Fibroblast of skin of scalp (primary cell): ENCODE data around the gene SLC2A1. TPM values are rescaled to one million over a fixed set of nuclear protein-coding genes. Genes with fewer than 3 reads are reported as not detected.

Experiments
- DNase-seq: peaks from one replicate; pipeline ENCODE4 v3.0.0-alpha.2; 2013
- polyA plus RNA-seq, 2 experiments: library from polyadenylated mRNA; unstranded; fragments of 120-200 nt; gene quantifications; one replicate each; pipeline ENCODE4 v1.2.1, GENCODE V29; 2013; ENCODE audit not compliant: insufficient read length in 2 of 2

The SLC2A1 gene
- polyA plus RNA-seq (2013, experiment 1 of 2; ENCODE audit: insufficient read length) = 213 TPM
- 203 TPM for polyA plus RNA-seq (2013, experiment 2 of 2; ENCODE audit: insufficient read length)

DNA sequence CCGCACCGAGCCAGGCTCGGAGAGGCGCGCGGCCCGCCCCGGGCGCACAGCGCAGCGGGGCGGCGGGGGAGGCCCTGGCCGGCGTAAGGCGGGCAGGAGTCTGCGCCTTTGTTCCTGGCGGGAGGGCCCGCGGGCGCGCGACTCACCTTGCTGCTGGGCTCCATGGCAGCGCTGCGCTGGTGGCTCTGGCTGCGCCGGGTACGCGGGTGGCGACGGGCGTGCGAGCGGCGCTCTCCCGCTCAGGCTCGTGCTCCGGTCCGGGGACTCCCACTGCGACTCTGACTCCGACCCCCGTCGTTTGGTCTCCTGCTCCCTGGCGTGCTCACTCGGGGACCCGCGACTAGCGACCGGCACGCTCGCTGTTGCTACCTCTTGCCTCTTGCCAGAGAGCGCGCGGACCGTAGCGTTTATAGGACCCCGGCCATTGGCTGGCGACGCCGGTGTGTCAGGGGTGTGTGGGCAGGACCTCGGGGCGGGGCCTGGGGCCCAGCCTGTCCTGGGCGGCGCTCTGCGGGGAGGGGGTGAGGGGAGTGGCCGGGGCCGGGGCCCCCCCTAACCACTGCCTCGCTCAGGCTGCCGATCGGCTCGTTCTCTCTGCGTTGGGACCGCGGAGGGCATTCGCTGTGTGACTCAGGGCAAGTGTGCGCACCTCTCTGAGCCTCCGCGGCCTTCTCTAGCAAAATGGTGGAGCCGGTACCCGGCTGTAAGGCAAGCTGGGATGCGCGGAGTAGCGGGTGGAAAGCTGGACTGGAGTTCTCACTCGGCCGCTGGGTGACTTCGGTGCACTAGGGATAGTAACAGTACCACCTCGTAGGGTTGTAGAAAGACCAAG is at the start of gene SLC2A1:
Gene SLC2A1 (minus strand): TSS at position 381 of the 832 bp plus-strand sequence. CDS start 217 bp downstream, at position 164.
- peak; percentile 97 for DNase-seq

DNA sequence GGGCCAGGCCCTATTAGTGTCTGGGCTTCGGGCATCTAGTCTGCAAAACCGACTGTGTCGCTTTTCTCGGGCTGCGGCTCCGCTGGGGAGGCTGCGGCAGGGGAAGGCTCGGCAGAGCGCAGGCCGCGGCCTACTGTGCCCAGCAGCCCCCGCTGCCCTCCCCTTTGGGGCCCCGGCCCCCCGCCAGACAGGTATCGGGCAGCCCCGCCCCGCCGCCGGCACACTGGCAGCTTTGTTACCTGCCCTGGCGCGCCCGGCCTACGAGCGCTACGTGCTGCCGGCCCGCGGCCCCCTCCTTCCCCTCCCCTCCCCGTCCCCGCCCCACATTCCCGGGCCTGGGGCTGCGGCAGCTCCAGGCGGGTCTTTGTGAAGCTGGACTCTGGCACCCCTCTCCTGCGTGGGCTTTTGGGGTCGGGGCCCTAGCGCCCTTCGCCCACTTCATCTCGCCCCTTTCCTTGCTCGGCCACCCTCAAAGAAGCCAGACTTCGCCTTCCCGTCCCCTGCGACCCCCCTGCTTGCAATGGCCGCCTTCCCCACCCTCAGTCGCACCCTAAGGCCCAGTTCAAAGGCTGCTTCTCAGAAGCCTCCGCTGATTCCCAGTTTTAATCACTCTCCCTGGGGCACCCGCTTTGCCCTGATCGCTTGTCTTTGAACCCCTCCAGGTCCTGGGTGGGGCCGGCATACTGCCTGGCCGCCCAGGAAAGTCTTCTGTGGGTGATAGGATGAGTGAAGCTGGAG is 48.9 kb upstream of the SLC2A1 start:
- no peak for DNase-seq

DNA sequence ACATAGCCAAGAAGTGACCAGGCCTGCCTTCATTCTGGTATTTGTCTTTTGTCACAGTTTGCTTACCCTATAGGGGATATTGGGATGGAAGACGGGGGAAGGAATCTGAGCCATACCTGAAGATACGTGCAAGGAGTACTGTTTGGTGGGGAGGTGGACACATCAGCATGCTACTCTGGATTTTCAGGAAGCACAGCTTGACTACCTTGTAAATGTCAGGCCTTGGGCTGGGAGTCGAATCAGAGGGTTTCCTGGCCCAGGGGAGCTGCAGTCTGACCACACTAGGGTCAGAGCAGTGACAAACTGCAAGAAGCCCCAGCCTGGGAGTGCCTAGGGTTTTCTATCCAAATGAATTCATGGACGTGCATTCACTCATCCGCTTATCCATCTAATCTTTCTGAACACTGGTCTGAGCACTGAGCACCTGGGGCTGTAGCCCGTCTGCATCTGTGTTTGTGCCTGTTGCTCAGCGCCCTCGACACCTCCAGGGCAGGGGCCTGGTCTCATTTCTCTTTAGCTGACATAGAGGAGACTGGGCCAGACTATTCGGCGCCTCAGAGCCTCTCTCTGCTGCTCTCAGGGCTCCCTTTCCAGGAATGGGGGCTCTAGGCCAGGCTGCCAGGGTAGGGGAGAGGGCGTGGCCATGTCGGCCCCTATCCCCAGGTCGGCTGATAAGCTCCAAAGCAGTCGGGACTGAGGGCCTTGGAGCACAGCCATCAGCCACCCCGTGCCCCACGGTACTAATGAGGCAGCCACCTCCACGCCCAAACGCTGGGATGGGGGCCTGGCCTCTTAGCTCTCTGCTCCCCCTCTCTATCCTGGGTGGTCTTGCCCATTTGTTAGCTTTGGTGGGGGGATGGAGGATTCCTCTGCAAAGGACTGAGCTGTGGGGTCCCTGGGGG is 47.0 kb upstream of the SLC2A1 start:
- DNase-seq = no peak

DNA sequence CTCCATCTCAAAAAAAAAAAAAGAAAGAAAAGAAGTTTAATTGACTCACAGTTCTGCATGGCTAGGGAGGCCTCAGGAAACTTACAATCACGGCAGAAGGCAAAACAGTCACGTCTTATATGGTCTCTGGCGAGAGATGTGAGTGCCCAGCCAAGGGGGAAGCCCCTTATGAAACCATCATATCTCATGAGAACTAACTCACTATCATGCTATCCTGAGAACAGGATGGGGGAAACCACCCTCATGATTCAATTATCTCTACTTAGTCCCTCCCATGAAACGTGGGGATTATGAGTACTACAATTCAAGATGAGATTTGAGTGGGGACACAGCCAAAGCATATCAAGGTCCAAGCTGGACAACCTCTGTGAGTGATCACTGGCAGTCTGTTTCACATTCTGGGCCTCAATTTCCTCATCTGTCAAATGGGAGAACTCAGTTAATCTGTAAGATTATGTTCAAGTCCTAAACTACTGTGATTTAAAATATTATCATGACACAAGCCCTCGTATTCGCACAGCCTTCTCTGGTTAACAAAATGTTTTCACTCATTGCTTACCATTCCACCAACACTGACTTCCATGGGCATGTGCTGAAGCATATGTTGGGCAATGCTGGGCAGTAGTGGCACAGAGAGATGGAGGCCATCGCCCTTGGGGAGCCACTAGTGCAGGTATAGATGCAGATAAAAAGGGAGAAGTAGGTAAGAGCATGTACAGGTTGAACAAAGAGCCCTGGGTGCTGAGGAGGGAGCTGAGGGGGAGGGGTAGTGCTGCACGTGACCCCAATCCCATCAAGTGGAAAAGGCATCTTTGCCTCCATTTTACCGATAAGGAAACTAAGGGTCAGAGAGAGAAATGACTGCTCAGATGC is 46.2 kb upstream of the SLC2A1 start:
- DNase-seq = no peak

DNA sequence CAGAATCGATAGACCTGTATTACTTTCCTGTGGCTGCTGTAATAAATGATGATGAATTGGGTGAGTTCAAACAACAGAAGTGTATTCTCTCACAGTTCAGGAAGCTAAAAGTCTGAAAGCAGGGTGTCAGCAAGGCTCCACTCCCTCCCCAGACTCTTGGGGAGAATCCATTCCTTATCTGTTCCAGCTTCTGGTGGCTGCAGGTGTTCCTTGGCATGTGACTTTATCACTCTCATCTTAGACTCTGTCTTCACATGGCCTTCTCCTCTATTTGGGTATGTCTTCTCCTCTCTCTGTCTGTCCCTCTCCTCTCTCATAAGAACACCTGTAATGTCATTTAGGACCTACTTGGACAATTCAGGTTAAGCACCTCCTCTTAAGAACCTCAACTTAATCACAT is 44.1 kb upstream of the SLC2A1 start:
- no peak for DNase-seq

DNA sequence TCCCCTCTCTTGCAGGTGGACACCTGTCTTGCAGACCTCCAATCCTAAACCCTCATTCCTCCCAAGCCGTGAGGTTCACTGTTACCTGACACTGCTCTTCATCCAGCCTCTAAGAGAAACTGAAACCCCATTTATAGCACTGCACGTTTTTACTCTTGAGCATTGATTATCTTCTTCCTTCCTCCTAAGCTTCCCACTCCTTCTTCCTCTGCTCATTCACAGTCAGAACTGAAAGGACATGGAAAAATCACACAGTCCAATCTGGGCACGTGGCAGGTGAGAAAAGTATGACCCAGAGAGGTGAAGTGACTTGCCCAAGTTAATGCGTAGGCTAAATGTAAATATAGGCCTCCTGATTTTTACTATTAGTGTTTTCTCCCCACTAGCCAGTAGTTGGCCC is 43.4 kb upstream of the SLC2A1 start:
- DNase-seq = no peak

DNA sequence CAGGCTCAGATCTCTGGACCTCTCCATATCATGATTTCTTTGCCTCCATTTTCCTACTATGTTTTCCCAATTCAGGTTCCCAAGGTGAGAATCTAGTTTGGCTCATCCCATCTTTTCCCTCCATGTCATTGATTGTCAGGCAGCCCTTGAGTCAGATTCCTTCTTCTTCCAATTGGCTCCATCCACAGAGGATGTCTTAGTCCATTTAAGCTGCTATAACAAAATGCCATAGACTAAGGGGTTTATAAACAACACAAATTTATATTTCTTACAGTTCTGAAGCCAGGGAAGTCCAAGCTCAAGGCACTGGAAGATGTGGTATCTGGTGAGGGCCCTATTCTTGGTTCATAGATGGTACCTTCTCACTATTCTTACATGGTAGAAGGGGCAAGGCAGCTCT is 42.8 kb upstream of the SLC2A1 start:
- no peak for DNase-seq

DNA sequence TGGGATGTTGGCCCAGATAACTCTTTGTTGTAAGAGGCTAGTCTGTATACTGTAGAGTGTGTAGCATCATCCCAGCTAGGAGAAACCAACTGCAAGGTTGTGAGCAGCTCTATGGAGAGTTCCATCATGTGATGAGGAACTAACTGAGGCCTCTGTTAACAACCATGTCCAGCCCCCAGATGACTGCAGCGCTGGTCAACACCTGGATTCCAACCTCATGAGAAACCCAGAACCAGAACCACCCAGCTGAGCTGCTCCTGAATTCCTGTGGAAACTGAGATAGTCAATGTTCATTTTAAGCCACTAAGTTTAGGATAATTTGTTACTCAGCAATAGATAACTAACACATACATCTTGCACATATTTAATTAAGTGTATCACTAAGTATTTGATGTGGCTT is 41.6 kb upstream of the SLC2A1 start:
- no peak for DNase-seq

DNA sequence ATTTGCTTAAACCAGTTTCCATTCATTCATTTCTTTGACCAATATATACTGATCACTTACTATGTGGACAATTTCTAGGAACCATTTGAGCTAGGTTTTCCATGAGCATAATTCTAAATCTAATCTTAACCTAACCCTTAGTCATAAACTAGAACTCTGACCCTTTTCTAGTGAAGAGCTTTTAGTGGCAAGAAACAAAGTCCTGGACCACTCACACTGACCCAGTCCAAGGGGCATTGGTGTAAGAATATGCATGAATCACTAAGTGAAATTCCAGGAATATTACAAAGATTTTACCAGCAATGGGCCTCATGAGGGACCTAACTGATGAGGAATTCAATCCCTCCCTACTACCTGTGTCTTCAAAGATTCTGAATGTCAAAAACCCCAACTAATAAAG is 40.6 kb upstream of the SLC2A1 start:
- DNase-seq = peak; percentile 26

DNA sequence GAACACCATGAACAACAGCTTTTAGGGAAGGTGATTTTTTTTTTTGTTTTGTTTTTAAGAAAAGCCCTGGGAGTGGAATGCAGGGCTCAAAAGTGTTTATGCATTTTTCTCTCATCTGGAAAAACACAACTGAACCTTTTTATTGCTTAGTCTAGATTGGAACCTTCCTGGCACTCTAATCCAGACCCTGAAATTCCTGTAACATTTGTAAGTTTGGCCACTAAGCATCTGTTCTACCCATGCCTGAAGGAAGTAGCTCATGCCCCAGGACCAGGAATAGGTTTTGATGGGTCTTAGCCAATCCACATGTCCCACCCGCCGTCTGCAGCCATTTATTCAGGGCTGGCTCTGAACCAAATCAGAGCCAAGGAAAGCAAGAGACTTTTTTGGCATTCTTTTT is 39.7 kb upstream of the SLC2A1 start:
- DNase-seq = peak; percentile 30

DNA sequence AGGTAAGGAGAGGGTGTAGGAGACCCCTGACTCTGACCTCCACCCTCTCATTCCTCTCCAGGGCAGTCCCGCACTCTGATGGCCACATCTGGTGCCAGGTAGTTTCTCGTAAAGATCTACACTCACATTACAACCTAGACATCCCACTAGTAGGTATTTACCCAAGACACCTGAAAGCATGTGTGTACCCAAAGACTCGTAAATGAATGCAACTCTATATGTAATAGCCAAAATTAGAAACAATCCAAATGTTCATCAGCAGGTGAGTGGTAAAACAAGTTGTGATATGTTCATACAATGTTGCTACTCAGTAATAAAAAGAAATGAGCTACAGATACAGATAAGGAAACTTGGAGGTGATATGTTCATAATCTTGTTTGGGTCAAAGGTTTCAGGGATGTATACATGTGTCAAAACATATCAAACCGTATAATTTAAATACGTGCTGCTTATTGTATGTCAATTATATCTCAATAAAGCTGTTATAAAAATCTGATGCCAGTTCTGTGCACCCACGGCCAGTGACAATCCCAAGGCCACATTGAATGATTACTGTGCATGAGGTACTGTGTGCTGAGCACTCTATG is 37.8 kb upstream of the SLC2A1 start:
- no peak for DNase-seq

DNA sequence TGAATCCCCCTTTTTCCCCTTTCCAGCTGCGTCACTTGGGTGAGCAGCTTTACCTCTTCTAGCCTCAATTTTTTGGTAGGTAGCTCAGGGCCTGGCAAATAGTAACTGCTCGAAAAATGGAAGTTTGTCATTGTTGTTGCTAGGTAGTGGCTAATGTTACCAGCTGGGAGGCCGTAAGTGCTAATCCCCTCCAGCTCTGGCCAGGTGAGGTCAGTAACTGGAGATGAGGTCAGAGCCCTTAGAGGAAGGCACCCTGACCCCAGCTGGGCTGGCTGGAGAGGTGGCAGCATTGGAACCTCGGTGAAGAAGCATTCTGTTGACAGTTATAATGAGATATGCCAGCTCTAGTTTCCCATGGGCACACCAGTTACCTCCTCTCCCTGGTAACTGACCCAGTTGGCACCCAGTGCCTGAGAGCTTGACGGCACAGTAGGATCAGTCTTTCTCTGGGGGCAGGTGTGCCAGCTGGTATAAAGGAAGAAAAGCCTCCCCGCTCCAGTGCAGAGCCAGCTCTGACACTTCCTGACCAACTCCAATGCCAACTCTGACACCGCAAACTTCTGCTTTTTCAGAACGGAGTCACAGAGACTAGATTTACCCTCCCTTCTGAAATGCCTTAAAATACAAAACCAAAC is 35.0 kb upstream of the SLC2A1 start:
- DNase-seq = no peak

DNA sequence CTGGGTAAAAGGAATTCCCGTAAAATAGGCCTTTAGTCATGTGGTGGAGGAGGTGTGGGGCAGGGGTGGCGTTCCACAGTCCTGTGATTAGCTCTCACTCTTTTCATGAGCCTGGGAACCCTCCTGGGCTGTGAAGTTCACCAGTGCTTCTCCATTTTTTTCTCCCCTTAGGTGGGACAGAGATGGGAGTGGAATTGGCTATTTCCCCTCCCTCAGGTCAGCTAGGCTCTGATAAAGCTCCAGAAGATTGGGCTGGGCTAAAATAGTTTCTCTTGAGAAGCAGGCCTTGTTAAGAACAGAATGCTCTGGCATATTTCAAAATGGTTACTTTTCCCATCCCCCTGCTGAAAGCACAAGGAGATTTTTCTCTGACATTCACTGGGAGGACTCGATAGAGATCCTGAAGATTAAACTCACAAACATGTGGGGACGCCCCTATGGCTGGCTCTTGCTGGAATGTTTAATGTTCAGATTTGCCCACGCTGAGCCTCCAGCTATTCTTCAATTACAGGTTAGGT is 33.4 kb upstream of the SLC2A1 start:
- no peak for DNase-seq

DNA sequence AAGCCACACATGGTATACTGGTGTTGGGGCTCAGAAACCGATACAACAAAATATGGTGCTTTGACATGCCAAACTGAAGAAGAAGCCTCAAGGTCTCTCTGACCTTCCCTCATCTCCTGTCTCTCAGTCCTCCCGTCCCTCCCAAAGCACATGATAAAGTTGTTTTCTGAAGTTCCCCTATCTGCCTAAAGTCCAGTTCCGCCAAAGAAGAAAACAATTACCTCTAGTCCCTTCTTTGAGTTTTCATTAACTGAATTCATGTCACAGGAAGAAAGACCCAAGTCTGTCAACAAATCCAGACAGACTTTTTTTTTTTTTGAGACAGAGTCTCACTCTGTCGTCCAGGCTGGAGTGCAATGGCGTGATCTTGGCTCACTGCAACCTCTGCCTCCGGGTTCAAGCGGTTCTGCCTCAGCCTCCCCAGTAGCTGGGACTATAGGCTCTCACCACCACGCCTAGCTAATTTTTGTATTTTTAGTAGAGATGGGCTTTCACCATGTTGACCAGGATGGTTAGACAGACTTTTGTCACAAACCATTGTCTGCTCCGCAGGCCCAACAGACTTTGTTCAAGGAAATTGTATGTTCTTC is 32.2 kb upstream of the SLC2A1 start:
- DNase-seq = no peak

DNA sequence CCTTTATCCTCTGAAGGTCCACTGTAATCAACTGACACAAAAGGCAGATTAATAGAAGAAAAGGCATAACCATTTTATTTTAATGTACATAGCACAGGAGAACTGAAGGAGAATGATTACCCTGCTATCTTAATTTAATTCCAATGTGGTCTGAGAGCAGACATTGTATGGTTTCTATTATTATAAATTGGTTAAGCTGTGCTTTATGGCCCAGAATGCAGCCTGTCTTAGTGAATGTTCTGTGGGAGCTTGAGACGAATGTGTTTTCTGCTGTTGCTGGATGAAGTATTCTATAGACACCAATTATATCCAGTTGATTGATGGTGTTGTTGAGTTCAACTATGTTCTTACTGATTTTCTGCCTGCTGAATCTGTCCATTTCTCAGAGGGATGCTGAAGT is 25.0 kb upstream of the SLC2A1 start:
- no peak for DNase-seq

DNA sequence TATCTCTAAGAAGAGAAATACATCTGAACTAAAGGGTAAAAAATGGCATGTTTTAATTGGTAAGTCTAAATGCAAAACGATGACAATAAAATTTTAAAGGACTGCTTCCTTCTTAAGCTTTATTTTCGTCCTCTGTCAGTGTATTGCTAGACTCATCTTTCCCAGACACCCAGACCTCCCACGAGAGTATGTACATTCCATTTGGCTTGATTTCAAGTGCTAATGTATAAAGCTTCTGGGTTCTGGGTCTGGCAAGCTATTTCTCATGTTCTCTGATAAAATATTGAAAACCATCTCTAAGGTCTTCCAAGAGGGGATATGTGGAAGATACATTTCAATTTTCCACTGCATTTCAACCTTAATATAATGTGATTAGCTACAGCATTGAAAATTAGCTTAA is 24.6 kb upstream of the SLC2A1 start:
- DNase-seq = peak; percentile 50

DNA sequence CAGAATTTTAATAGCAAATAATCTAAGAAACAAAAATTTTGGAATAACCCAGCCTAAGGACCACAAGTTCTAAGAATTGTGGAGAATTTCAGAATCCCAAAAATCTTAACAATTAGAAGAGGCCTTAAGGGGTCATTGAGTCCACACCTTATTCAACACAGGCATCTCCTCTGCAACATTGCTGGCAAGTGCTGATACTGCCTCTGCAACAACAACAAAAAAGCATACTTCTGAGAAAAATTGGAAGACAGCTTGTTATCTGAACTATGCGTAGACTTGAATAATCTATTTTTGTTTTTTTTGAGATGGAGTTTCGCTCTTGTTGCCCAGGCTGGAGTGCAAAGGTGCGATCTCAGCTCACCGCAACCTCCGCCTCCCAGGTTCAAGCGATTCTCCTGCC is 24.0 kb upstream of the SLC2A1 start:
- DNase-seq = no peak

DNA sequence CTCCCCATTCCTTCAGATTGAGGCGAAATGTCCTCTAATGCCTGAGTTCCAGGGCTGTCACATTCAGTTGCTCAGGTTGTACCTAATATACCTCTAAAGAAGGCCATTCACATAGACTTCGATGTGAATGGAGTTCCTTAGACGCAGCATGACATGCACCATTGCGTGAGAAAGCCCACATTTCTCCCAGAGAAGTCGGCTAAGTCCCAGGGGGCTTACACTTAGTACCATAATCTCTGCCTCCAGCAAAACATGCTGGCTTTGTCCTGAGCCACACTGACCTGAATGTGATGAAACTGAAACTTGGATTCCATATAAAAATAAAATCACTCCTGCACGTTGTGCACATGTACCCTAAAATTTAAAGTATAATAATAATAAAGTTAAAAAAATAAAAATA is 23.2 kb upstream of the SLC2A1 start:
- DNase-seq = peak; percentile 53

DNA sequence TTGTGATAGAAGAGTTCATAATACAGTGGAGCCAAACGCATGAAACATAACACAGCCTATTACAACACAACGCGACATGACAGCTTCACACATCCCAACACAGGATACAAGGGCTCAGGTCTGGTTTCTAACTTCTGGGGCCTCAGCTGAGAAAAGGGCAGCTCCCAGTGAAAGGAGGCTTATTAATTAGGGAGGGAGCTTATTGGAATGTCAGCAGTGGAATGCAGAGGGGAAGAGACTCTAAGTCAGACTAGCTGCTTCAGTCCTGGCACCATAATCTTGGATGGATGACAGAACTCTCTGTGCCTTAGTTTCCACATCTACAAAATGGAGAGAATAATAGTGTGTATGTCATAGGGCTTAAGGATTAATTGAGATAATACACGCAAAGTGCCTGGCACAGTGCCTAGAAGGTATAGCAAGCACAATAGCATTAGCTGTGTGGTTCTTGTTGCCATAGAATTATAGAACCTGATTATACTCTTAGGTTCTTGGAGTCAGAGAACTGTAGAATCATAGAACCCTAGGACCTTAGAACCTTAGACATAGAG is 22.7 kb upstream of the SLC2A1 start:
- DNase-seq = no peak
